ENCODE measurements around the gene TMEM207. TPM values are rescaled to one million over a fixed set of nuclear protein-coding genes. Genes with fewer than 3 reads are reported as not detected.

Gene TMEM207
- total and polyA plus RNA-seq, 2 of the 13 experiments (the other 11 are each of a cell fraction or from before 2014, with no cell fraction given): not detected

- ATAC-seq (peak; percentile 96), FAIRE-seq (peak; percentile 84), DNase-seq (ENCODE audit: low spot score) (peak; percentile 77)
- Histone ChIP-seq H3K9ac (ENCODE audit: insufficient read depth, low read depth, low read length) (no peak overlapping the region), H3K9me3 (ENCODE audit: low read length) (no peaks in the 10 kb centered on the region), H4K20me1 (ENCODE audit: insufficient read depth, low read length) (no peaks in the 10 kb centered on the region), H3K27ac (ENCODE audit: extremely low read length, insufficient read depth, low read length) (no peak overlapping the region), H2AFZ (ENCODE audit: low read length) (no peak overlapping the region), H3K4me3 (replicated peaks in 1 of 3; ENCODE audit: insufficient read depth in 1 of 3, low read depth in 2 of 3, low read length in 3 of 3) (no peak overlapping the region), H3K27me3 (ENCODE audit: control insufficient read depth in 1 of 2, insufficient read depth in 2 of 2, low read length in 2 of 2) (no peaks in the 10 kb centered on the region), H3K4me2 (ENCODE audit: low read depth, low read length) (peak overlapping the region; percentile 4; the same call in 1 of the 2 replicates), H3K36me3 (replicated peaks in 1 of 2; ENCODE audit: control insufficient read depth in 1 of 2, insufficient read depth in 2 of 2, low read length in 2 of 2) (no peaks in the 10 kb centered on the region), H3K4me1 (ENCODE audit: insufficient read depth, low read length) (no peaks in the 10 kb centered on the region), H3K79me2 (ENCODE audit: insufficient read depth, low read length) (no peaks in the 10 kb centered on the region)
- in situ Hi-C loops (cut with HindIII; ENCODE audit: extremely low pct_ligation_motif_present, low pct_unique_long_range_greater_than_20kb) (loop anchor here (25.0 kb wide), 1 partner anchor 462 kb away; no protein-coding TSS in a partner anchor), intact Hi-C loops (cut with micrococcal nuclease; ENCODE audit: unreplicated experiment) (loop anchor here (1.0 to 2.0 kb wide), 4 partner anchors 40 to 464 kb away; partner anchors contain the start of gene CLDN1)
- WGBS (ENCODE audit: low lambda C conversion rate): 2% methylated on average over 16 of the region's 16 CpGs
- CTCF ChIA-PET (ENCODE audit: low intra/inter-chr PET ratio, low total read pairs): interaction anchor here (1.1 to 1.9 kb wide), 5 partner anchors 40 to 465 kb away, joined by 3 to 10 read pairs (median 5); partner anchors contain the start of gene CLDN1
- BruUV-seq (replicated peaks): no TSS peak
- POLR2A ChIA-PET: interaction anchor here (1.0 kb wide), 1 partner anchor 103 kb away, joined by 4 read pairs; the partner anchor contains the start of gene CLDN1
- TF ChIP-seq RCOR2 (CRISPR knock-in tag; IDR thresholded peaks at IDR 0.05): peak; percentile 70; the same call in 1 of the 2 replicates
- peak; percentile 77 for TF ChIP-seq SMC3 (IDR thresholded peaks at IDR 0.05; ENCODE audit: low read length)
- TF ChIP-seq ZBTB34 (CRISPR knock-in tag; IDR thresholded peaks at IDR 0.05): no peak
- no peak for TF ChIP-seq ISX (CRISPR knock-in tag; conservative IDR thresholded peaks at IDR 0.05)
- no peak for TF ChIP-seq TGIF2 (CRISPR knock-in tag; IDR thresholded peaks at IDR 0.05)
- no peak for TF ChIP-seq ZNF230 (CRISPR knock-in tag; IDR thresholded peaks at IDR 0.05)
- TF ChIP-seq LCORL (IDR thresholded peaks at IDR 0.05): 0 out of 2 replicates have a peak, but pooled peaks have one; percentile 38
- 0 out of 2 replicates have a peak, but pooled peaks have one; percentile 58 for TF ChIP-seq LCORL (CRISPR knock-in tag; IDR thresholded peaks at IDR 0.05)
- TF ChIP-seq ASH2L (IDR thresholded peaks at IDR 0.05; ENCODE audit: insufficient read length, low read depth, low read length): peak; percentile 29
- peak; percentile 48 for TF ChIP-seq DBP (CRISPR knock-in tag; IDR thresholded peaks at IDR 0.05; ENCODE audit: not compliant biosample characterization)
- peak; percentile 23; the same call in 1 of the 2 replicates for TF ChIP-seq ZKSCAN8 (CRISPR knock-in tag; IDR thresholded peaks at IDR 0.05; ENCODE audit: borderline replicate concordance)
- TF ChIP-seq TAF1 (CRISPR knock-in tag; IDR thresholded peaks at IDR 0.05): no peak
- TF ChIP-seq ELF1 (CRISPR knock-in tag; IDR thresholded peaks at IDR 0.05): no peak
- no peak for TF ChIP-seq MAZ (IDR thresholded peaks at IDR 0.05; ENCODE audit: borderline replicate concordance, low read depth, low read length)
- TF ChIP-seq MAZ (CRISPR knock-in tag; IDR thresholded peaks at IDR 0.05; ENCODE audit: low read depth): no peak
- peak; percentile 71 for TF ChIP-seq CBX1 (IDR thresholded peaks at IDR 0.05; ENCODE audit: low read depth)
- TF ChIP-seq ZNF556 (CRISPR knock-in tag; IDR thresholded peaks at IDR 0.05; ENCODE audit: borderline replicate concordance): peak; percentile 19; the same call in 1 of the 2 replicates
- peak; percentile 88 for TF ChIP-seq ZMYM3 (CRISPR knock-in tag; IDR thresholded peaks at IDR 0.05)
- TF ChIP-seq CEBPG (CRISPR knock-in tag; IDR thresholded peaks at IDR 0.05): peak; percentile 40; the same call in 1 of the 2 replicates
- peak; percentile 94 for TF ChIP-seq ZSCAN22 (CRISPR knock-in tag; IDR thresholded peaks at IDR 0.05)
- TF ChIP-seq RARA (CRISPR knock-in tag; IDR thresholded peaks at IDR 0.05): peak; percentile 32; the same call in 1 of the 2 replicates
- TF ChIP-seq CHD4 (IDR thresholded peaks at IDR 0.05; ENCODE audit: borderline replicate concordance, low read length): peak; percentile 94; the same call in 1 of the 2 replicates
- no peak for TF ChIP-seq ZNF850 (CRISPR knock-in tag; conservative IDR thresholded peaks at IDR 0.05)
- TF ChIP-seq ZNF136 (CRISPR knock-in tag; IDR thresholded peaks at IDR 0.05; ENCODE audit: low read depth): peak; percentile 39; the same call in 1 of the 2 replicates
Measured at GRCh38 chr3:190424478-190425439, 24.9 kb downstream of the TMEM207 start.
